Frontal cortex (tissue), 4 donors: ENCODE results near the gene RASAL2. TPM values are rescaled to one million over a fixed set of nuclear protein-coding genes. Genes with fewer than 3 reads are reported as not detected.
"Not testable (repeated sequence)": the region's sequence is repeated elsewhere in the genome, so short reads cannot be mapped to it uniquely, and the experiment has no call there.

Experiments used
- DNase-seq, 2 donors: peaks; one replicate each; pipeline ENCODE4 v3.0.0; 2012; ENCODE audit warnings: low spot score in 2 of 2
- FAIRE-seq: peaks from 2 replicates; lab custom pipeline; 2012; peaks lifted over from hg19 to GRCh38; lab: Jason Lieb, UNC
- total RNA-seq: library from RNA; depleted of rRNA; stranded (reverse); fragments of >200 nt; gene quantifications from one replicate; pipeline ENCODE4 v1.2.3, GENCODE V29; 2014
- donor health status: control.
- donor health status: control.
- donor health status: control.

Gene RASAL2
- total RNA-seq, 1 donor from 2014 or later = 28.9 TPM

DNA sequence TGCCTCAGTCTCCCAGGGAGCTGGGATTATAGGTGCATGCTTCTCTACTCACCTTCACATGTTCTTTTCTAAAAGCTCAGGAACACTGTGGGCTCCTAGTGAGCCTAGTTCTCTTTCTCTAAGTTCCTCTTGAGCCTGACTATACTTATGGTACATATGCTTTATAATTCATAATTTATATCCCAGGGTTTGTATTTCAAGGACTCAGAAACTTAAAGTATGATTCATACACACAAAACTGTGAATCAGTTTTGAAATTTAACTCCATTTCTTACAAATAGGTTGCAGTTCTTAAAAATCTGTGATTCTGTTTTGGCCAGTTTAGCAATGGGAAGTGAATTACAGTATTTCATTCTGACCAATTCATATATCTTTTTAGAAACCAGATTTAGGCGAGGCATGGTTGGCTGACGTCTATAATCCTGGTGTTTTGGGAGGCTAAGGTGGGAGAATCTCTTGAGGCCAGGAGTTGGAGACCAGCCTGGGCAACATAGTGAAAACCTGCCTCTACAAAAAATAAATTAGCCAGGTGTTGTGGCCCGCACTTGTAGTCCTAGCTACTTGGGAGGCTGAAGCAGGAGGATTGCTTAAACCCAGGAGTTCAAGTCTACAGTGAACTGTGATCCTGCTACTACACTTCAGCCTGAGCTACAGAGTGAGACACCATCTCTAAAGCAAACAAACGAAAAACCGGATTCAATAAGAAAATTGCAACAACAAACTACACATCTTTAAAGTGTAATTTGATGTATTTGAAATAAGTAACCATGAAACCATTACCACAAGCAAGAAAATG lies 15.6 kb downstream of the RASAL2 start:
- FAIRE-seq (no peak), DNase-seq (no peak)

DNA sequence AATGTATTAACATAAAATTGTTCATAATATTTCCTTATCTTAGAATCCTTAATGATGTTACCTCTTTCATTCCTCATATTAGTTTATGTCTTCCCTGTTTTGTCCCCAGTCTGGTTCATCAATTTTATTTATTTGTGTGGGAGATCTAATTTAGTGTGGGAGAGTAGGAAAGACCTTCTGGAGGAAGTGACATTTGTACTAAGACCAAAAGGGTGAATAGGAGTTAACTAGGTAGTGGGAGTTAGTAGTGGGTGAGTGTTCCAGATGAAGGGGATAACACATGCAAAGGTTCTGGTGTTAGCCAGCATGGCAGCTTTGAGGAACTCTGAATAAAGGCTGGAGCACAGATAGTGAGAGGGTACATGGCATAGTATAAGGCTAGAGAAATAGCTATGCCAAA lies 21.4 kb downstream of the RASAL2 start:
- no peak for DNase-seq
- FAIRE-seq = no peak

DNA sequence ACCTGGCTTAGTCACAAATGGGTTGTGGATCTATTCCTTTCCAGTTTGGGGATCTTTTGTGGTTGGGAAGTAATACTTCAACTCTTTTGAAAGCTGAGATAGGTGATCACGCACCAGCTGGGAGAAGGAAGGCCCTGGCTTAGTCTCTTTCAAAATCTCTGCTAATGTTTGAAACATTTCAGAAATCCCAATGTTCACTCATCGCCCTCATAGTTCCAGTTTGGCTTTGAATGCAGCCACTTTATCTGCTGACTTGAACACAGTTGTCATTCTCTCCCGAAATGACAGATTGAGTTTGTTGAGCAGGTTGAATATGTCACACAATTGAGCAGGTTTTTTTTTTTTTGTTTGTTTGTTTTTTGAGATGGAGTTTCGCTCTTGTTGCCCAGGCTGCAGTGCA lies 24.6 kb downstream of the RASAL2 start:
- DNase-seq (no peak), FAIRE-seq (no peak)

DNA sequence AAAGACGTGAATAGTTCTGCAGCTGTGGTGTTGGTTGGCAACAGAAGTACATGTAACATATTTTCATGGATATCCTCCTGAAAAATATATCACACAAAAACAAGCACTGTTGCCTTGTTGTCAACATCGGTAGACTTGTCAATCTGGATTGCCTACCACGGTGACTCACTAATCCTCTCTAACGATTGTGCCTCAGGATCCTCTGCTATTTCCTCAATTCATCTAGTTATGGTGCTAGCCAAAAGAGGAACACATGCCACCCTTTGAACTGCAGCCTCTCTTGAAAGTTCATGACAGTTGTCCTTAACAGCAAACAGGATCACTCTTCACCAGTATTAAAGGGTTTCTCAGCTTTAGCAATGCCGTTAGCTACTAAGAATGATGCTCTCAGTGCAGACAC lies 25.7 kb downstream of the RASAL2 start:
- no peak for FAIRE-seq
- no peak for DNase-seq

DNA sequence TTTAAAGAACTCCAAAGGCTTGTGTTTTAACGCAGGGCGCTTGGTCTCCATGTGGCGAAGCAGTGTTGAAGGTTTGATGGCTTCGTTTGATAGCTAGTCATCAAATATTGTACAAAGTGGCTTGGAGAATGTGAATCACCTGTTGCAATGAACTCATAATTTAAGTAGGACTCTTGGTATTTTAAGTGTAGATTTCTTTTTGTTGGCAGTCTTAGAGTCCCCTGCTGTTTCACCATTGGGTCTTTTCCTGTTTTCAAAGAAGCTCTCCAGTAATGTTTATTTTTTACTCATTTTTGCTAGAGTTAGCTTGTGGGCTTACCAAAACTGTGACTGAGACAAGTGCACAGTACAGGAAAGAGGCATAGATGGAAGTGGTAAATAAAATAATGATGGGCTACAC lies 26.2 kb downstream of the RASAL2 start:
- FAIRE-seq (no peak), DNase-seq (no peak)

DNA sequence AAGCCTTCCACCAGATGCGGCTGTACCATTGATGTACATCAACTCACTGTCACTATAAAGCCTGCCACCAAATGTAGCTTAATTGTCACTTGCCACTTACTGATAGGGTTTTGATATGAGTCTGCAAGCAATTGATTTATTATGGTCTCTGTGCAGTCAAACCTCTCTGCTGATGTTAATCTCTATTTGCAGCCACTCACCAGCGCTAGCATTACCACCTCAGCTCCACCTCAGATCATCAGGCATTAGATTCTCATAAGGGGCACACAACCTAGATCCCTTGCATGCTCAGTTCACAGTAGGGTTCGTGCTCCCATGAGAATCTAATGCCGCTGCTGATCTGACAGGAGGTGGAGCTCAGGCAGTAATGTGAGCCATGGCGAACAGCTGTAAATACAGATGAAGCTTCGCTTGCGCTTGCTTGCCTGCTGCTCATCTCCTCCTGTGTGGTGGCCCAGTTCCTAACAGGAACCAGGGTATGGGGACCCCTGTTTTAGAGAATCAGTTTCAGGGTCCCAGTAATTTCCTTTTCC lies 26.7 kb downstream of the RASAL2 start:
- DNase-seq, FAIRE-seq: not testable (repeated sequence)

DNA sequence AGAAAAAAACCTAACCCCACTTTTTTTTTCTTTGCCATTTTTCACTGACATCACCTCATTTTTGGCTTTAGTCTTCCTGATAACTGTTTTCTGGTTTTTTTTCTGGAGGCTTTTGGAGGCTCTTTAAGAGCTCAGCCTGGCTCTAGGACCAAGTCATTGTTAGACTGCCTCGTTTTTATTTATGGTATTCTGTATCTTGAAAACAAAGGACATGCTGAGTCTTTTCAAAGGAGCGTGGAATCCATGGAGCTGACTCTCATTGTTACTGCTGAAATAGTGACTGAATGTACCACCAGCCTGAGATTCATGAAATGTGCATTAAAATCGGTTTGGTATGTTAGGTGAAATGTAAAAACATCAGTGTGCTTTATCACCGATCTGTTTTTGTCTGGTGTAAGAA lies 28.0 kb downstream of the RASAL2 start:
- no peak for FAIRE-seq
- no peak for DNase-seq

DNA sequence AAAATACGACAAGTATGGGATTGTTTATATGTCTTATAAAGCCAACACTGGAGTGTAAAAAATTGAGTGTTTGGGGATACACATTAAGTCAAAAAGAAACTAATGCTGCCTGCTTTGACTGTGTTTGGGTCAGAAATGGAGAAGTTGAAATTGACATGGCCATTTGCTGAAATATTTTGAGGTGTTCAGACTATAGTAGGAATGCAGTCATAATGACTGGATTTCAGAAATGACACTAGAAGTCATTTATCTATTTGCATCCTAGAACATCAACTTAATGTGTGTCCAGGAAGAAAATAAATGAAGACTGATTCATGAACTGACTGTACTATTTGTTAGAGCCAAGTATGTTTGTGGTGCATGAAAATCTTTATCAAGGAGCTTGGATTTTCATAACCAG lies 28.4 kb downstream of the RASAL2 start:
- DNase-seq (no peak), FAIRE-seq (no peak)

DNA sequence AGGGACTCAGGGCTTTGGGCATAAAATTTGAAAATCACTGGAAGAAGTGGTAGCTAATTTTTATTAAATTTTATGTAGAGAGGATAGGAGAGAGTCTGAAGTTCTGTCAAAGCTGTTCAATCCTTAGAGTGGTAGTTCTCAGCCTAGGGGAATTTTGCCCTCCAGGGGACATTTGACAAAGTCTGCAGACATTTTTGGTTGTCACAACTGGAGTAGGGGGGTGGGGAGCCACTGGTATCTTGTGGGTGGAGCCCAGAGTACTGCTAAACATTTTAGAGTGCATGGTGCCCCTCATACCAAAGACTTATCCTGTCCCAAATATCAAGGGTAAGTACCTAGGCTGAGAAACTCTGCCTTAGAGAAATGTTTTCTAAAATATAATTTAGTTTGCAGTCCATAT lies 30.2 kb downstream of the RASAL2 start:
- FAIRE-seq = no peak

DNA sequence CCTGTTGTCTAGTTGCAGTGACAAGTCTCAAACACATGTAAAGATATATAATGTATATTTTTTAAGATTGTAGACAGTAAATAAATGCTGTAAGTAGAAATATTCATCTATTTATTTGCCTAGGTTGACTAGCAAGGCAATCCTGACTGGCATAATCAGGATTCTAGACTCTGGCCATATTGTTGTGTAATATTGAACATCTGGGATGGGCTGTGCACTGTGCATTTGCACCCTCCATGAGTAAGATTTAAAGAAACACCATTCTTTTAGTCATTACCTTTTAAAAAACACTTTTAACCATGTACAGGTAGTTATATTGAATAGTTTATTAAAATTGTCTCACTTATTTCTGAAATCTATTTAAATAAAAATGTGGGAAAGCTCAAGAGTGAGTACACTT lies 32.4 kb downstream of the RASAL2 start:
- DNase-seq = no peak
- FAIRE-seq = no peak

More for the DNA sequence above, 30.2 kb downstream of the RASAL2 start:
- no peak for DNase-seq

DNA sequence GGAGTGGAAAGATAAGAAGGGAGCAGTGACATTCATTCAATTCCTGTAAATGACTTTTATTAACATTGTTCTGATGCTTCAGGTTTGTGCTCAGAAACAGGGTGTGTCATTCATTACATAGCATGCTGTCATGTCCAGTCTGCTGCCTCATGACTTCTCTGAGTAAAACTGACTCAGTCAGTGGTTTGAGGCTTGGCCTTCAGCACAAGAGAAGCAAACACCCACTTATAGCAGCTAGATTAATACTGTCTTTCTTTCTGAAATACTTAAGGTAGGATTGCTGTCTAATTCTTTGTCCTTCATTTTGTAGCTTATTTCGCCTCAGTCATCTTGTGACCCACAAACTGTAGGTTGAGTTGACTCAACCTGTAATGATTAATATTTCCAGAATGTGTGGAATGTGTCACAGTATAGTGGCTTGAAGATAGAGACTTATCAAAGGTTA lies 32.9 kb downstream of the RASAL2 start:
- no peak for FAIRE-seq
- DNase-seq = no peak

DNA sequence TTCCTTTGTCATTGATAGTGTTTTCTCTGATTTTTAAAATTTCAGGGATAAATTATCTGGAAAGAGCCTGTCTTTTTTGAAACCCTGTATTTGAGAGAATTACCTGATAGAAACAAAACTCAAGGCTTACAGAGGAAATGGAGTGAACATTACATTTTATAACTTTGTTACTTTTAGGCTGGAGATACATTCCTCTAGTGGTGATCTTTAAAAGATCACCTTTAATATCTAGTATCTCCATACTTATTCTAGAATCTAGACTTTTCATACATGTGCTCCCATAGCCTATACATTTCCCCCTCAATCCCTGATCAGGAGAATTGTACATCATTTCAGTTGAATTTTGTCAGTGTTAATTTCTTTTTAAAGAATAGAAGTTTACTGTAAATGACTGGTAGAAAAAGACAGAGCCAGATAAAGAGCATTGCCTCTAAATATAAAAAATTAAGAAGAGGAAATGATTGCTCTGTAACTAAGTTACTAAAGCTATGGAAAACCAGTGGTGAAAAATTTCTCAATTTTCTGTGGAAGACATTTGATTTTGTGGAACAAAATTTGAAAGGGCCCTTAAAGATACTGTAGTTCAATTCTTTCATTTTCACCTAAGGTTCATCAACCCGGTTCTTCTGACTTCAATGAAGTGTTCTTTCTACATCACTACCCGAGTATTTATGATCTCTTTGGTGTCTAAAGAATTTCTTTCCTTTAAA lies 33.7 kb downstream of the RASAL2 start:
- FAIRE-seq (no peak), DNase-seq (no peak)

DNA sequence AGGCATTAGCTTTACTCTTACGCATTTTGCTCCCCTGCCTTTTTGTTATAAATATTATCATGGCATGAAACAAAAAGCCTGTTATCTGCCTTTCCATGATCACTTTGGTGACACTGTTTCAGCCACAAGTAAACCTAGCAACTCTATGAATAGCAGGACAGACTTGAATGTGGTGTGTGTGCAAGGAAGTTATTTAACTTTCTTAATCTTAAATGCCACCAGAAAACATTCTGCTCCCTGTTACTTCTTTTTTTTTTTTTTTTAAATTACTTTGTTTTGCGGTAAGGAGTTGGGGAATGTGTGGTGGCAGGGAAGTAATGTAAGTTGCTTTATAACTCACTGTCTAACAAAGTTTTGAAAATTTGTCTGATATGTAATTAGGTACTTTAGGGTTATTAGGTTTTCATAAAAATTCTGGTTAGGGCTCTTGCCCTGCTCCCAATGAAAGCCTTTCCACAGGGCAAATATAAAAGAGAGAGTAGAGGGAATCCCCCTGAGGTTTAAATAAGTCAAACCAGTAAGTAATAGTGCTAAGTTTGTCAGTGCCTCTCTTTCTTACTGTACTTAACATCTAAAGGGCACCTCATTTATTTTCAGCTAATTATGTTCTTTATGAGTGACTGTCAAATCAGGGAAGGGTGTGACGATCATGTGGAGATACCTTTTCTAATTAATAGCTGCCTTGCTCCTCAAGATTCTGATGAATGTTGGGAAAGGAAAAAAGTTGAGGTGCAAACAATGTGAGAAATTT lies 39.5 kb downstream of the RASAL2 start:
- DNase-seq = no peak
- FAIRE-seq = no peak

DNA sequence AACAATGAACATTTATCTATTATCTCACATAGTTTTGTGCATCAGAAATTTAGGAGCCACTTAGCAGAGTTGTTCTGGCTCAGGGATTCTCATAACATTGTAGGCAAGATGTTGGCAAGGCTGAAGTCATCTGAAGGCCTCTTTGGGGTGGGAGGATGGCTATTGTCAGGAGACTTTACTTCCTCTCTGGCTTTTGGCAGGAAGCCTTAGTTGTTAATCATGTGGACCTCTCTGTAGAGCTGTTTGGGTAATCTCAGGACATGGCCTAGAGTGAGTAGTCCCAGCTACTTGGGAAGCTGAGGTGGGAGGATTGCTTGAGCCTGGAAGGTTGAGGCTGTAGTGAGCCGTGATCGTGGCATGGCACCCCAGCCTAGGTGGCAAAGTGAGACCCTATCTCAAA lies 40.2 kb downstream of the RASAL2 start:
- FAIRE-seq (no peak), DNase-seq (no peak)

DNA sequence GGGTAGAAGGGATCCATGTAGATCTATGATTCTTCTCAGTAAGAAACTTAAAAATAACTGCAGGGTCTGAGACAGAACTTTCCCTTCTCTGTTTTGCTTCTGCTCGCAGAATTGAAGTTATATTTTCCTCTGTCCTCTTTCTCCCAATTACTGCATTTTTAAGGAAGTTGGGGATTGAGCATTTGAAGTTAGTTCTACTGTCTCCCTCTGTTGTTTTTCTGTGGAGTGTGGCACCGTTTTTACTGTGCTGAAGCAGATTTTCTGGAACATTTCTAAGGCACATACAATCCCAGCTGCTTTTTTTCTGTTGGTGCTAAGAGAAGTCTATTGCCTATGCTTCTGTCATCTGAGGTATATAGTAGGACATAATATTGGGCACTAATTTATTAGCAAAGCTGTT lies 43.3 kb downstream of the RASAL2 start:
- no peak for DNase-seq
- no peak for FAIRE-seq

DNA sequence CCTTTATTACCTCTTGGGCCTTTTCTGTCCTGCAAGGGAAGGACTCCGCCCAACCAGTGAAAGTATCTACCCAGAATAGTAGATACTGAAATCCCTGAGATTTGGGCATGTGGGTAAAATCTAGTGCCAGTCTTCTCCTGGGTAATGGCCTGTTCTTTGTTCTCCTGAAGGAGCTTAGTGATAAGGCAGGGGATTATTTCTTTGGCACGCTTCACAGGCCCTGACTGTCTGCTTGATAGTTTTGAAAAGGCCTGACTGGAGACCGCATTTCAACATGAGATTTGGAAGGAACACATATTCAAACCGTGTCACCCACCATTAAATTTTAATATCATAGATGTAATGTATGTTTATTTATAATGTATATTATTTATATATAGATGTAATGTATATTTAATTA lies 48.9 kb downstream of the RASAL2 start:
- DNase-seq (no peak), FAIRE-seq (no peak)

DNA sequence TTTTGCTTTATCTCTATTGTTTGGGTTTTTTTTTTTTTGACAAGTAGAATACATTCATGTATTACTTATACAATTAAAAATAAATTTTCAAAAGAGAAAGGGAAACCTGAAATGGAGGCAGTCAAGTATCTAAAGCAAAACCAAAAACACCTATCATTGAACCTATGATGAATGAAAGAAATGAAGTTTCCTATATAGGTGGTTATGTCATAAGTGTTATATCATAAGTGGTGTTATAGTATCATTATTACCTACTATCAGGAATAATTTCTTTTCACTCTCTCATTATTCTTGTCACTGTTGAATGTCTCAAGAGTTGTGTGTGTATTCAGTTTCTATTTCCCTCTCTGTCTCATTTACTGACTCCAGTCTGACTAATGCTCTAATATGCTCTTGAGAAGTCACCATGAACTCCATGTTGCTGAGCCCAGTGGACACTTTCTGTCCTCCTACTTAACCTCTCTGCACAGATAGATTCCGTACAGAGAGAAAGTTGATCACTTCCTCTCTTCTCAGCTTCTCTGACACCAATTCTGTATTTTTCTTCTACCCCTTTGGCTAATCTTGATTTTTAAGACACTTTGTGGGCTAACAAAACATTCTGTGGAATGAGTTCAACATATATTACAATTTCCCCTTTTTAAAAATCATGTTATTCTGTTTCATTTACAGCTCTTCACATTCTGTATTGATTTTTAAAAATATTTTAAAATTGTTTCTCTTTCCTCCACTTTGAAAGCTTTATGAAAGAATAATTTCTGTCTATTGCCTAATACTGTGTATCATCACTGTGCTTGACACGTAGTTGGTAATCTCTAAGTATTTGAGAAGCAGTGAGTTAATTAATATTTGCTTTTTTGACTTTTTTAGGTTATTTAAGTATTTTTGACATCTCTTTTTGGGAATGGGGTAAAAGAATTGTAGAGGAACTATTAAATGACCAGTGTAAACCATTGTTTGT lies 50.1 kb downstream of the RASAL2 start:
- DNase-seq = no peak
- FAIRE-seq = no peak

DNA sequence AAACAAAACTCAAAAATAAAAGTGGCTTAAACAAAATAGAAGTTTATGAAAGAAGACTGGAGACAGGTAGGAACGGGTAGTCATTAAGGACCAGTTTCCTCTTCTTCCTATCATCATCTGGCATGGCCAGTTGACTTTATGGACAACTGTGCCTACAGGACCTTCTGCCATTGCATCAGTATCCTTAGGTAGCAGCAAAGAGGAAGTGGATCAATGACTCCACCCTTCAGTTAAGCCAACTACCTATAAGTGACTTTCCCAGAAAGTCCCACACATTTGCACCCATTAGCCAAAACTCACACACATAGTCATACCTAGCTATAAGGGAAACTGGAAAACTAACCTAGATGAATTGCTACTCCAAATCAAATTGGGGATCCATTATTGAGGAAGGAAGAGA lies 51.7 kb downstream of the RASAL2 start:
- FAIRE-seq (no peak), DNase-seq (no peak)

DNA sequence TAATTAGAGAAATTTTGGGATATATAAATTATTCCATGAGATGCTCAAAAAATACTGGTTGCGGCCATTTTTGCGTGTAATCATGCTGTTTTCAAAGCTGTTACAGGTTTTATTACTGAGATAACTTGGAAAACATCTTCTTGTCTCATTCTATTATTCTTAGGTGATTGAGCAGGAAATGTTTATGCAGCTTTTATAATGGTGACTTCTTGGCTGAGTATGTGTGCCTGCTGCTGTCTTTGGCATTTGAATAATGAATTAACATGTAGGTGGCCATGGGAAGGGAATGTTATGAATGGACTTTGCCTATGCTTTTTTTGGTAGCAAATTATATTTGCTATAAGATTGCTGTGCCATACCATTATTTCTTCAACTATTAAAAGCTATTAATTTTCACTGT lies 52.5 kb downstream of the RASAL2 start:
- DNase-seq = no peak
- no peak for FAIRE-seq
